ENCODE measurements around the gene HESX1. TPM values are rescaled to one million over a fixed set of nuclear protein-coding genes. Genes with fewer than 3 reads are reported as not detected.

The HESX1 gene
- total and polyA plus RNA-seq, 2 of the 8 experiments (the other 6 are each of a cell fraction or from before 2014, with no cell fraction given): 7.1 to 12.0 TPM

DNA sequence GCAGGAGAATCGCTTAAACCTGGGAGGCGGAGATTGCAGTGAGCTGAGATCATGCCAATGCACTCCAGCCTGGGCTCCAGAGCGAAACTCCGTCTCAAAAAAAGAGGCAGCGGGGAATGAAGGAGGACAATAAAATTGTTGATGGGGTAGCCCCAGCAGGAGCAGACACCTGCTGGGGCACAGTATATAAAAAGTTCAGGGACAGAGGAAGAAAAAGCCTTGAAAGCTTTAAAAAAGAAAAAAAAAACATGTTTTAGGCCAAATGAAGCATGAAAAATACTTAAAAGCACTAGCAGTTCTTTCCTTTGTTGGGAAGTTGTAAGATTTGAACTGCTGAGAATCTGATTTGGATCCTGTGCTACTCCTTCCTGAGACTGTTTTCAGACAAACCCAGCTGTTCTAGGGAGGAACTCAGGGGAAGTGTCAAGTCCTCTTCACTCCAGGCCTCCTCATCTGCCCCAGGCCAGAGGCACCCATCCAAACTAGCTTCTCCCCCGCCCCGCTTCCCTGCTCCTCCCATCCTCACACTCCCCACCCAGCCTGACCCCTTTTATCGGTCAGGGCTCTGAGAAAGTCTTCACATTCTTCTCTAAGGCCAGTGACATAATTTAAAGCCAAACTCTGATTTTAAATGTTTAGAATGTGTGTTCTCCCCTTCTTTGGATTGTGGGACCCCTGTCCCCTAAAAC, 39.6 kb downstream of the HESX1 start:
- ChIA-PET CTCF (ENCODE audit: partially characterized antibody) (interaction anchor here (0.7 to 4.8 kb wide), 16 partner anchors 8 to 66 kb away, joined by 3 to 27 read pairs (median 5); no protein-coding TSS in a partner anchor), POLR2A (ENCODE audit: partially characterized antibody) (interaction anchor here (0.9 to 3.9 kb wide), 11 partner anchors 23 to 50 kb away, joined by 3 to 62 read pairs (median 5); no protein-coding TSS in a partner anchor)
- Histone ChIP-seq H3K9ac (replicated peaks in 1 of 4; ENCODE audit: extremely low read depth in 1 of 4, low read depth in 3 of 4, low read length in 3 of 4) (no peak overlapping the region), H2BK5ac (ENCODE audit: low read depth, low read length) (peak overlapping the region; percentile 86; the same call in 1 of the 2 replicates), H2AK5ac (ENCODE audit: low read depth, low read length) (no peak overlapping the region), H3K27ac (ENCODE audit: low read depth, low read length) (0 out of 2 replicates have a peak overlapping the region, but pooled peaks have one; percentile 4), H4K8ac (ENCODE audit: extremely low read depth, insufficient read depth, low read length) (no peak overlapping the region), H3K23me2 (ENCODE audit: low read depth, low read length) (peaks cover 9% of the 10 kb centered on the region), H3K9me3 (ENCODE audit: insufficient read depth in 2 of 2, low read depth in 1 of 2, low read length in 1 of 2) (no peaks in the 10 kb centered on the region), H4K20me1 (replicated peaks in 1 of 2; ENCODE audit: control insufficient read depth in 1 of 2, insufficient read depth in 2 of 2, low read length in 2 of 2) (peaks cover 6 to 27% of the 10 kb centered on the region in 2 experiments), H3K18ac (ENCODE audit: extremely low read depth, low read length) (peak overlapping the region; percentile 38; the same call in 1 of the 2 replicates), H3K79me1 (ENCODE audit: low read depth, low read length) (peaks cover 6% of the 10 kb centered on the region; the same call in 1 of the 2 replicates), H2AFZ (ENCODE audit: low read length) (no peak overlapping the region), H3K4me3 (ENCODE audit: extremely low read depth in 1 of 4, insufficient read depth in 2 of 4, low read depth in 3 of 4, low read length in 4 of 4) (peak overlapping the region in 2 of 4 experiments; percentile 12 to 35; a peak in 3 of 8 replicates), H2BK12ac (ENCODE audit: low read depth, low read length) (0 out of 2 replicates have a peak overlapping the region, but pooled peaks have one; percentile 6), H3K14ac (ENCODE audit: insufficient read length) (no peak overlapping the region), H3K79me2 (ENCODE audit: control insufficient read depth in 1 of 2, insufficient read depth in 2 of 2, low read length in 2 of 2) (peaks cover 3 to 50% of the 10 kb centered on the region in 2 experiments; a peak in 3 of 4 replicates), H3K4ac (replicated peaks; ENCODE audit: insufficient read length, low read depth, low read length) (no peak overlapping the region), H3K4me2 (ENCODE audit: insufficient read depth in 1 of 2, low read depth in 2 of 2, low read length in 2 of 2) (peak overlapping the region; percentile 54 to 55), H3K23ac (ENCODE audit: insufficient read length) (no peak overlapping the region), H2BK120ac (replicated peaks; ENCODE audit: low read depth, low read length) (peak overlapping the region; percentile 1), H3K27me3 (replicated peaks in 1 of 4; ENCODE audit: control insufficient read depth in 3 of 4, extremely low read depth in 1 of 4, insufficient read depth in 3 of 4, low read length in 3 of 4) (peaks cover 6 to 53% (median 27%) of the 10 kb centered on the region in 4 experiments), H3K56ac (replicated peaks; ENCODE audit: insufficient read length, low read depth, low read length) (no peak overlapping the region), H2BK20ac (ENCODE audit: low read length) (peak overlapping the region; percentile 23; the same call in 1 of the 2 replicates), H3K4me1 (replicated peaks in 1 of 4; ENCODE audit: control insufficient read depth in 3 of 4, insufficient read depth in 4 of 4, low read length in 3 of 4) (peaks cover 10 to 47% (median 29%) of the 10 kb centered on the region in 4 experiments), H2BK15ac (ENCODE audit: low read length) (no peak overlapping the region), H4K5ac (ENCODE audit: insufficient read length, low read depth, low read length) (no peak overlapping the region), H4K91ac (replicated peaks; ENCODE audit: insufficient read length, low read length) (peak overlapping the region; percentile 44), H3K36me3 (ENCODE audit: control insufficient read depth in 2 of 4, insufficient read depth in 4 of 4, low read length in 3 of 4) (no peaks in the 10 kb centered on the region)
- FAIRE-seq (no peak), DNase-seq (ENCODE audit: low read depth in 1 of 2, low spot score in 2 of 2) (no peak)
- WGBS, 2 experiments (ENCODE audit: extremely low coverage in 1 of 2, insufficient coverage in 1 of 2, insufficient read length in 1 of 2, insufficient replicate concordance in 2 of 2, low coverage in 1 of 2, low lambda C conversion rate in 2 of 2, missing lambda C conversion rate in 1 of 2): 37% methylated on average over 7 of the region's 8 CpGs; no CpG with 5 or more reads in 1 of the 2 experiments
- no peak for TF ChIP-seq SUZ12 (IDR thresholded peaks at IDR 0.05; ENCODE audit: low read length)
- no peak for TF ChIP-seq HDAC6 (IDR thresholded peaks at IDR 0.05; ENCODE audit: low read depth, low read length)
- no peak for TF ChIP-seq TBP (IDR thresholded peaks at IDR 0.05; ENCODE audit: low read depth, low read length)
- no peak for TF ChIP-seq KDM4A (IDR thresholded peaks at IDR 0.05; ENCODE audit: low read depth, low read length, severe bottlenecking)
- TF ChIP-seq, protein P1, sequence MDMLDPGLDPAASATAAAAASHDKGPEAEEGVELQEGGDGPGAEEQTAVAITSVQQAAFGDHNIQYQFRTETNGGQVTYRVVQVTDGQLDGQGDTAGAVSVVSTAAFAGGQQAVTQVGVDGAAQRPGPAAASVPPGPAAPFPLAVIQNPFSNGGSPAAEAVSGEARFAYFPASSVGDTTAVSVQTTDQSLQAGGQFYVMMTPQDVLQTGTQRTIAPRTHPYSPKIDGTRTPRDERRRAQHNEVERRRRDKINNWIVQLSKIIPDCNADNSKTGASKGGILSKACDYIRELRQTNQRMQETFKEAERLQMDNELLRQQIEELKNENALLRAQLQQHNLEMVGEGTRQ (IDR thresholded peaks at IDR 0.05; ENCODE audit: low read length): no peak
- TF ChIP-seq POLR2A (IDR thresholded peaks at IDR 0.05; ENCODE audit: control extremely low read depth in 1 of 2, low read depth in 2 of 2, low read length in 2 of 2): no peak
- no peak for TF ChIP-seq BACH1 (IDR thresholded peaks at IDR 0.05; ENCODE audit: low read length)
- TF ChIP-seq TCF12 (IDR thresholded peaks at IDR 0.05; ENCODE audit: low read depth, low read length): no peak
- no peak for TF ChIP-seq CBX5 (IDR thresholded peaks at IDR 0.05; ENCODE audit: low read depth, low read length)
- TF ChIP-seq SP4 (IDR thresholded peaks at IDR 0.05; ENCODE audit: low read length): no peak
- no peak for TF ChIP-seq CEBPB (IDR thresholded peaks at IDR 0.05; ENCODE audit: low read depth, low read length)
- no peak for TF ChIP-seq YY1 (IDR thresholded peaks at IDR 0.05; ENCODE audit: low read depth, low read length)

All from H1 (cell line).